ENCODE data around the gene DBNL. TPM values are rescaled to one million over a fixed set of nuclear protein-coding genes. Genes with fewer than 3 reads are reported as not detected.

The DBNL gene
- total and polyA plus RNA-seq, 4 donors = 26.1 to 60.2 (median 41.5) TPM

DNA sequence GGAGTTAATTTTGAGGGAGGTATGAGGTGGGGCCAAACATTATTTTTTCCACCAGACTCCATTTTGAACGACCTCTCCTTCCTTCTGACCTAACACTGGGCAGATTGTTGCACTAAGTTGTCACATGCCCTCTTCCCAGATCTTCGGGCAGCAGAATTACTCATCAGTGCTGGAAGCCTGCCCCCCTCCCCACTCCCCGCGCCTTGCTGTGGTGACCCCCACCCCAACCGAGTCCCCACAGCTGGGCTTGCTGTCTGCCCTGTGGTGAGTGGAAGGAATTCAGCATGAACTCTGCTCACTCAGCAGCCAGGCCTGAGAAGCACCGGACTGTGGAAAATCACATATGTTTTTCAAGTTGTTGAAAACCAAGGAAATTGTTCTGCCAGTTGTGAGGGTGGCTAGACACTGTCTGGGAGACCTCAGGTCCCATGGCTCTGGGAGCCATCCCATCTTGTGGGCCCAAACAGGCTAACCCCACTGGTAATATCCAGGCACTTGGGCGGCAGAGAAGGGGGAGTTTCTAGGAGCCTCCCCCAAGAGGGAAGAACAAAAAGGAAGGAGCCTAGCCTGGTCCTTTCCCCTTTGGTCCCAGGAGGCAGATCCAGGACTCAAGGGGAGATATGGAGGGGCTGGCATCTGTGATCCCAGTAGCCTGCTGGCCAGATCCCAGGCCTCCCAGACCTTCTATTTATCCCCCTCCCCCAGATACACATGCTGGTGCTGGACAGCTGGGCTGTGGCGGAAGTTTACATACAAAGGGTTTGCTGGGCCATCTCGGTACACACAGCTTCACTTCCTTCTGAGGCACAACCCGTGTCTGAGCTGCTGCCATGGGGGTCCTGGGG, 56.2 kb downstream of the DBNL start:
- Histone ChIP-seq H3K4me3 (ENCODE audit: low read depth in 1 of 3, low read length in 3 of 3) (no peak overlapping the region), H3K9ac (ENCODE audit: low read depth in 1 of 2, low read length in 2 of 2) (no peak overlapping the region), H3K27ac (ENCODE audit: low read depth in 1 of 2, low read length in 2 of 2) (peak overlapping the region; percentile 40 to 41), H3K36me3 (ENCODE audit: control insufficient read depth in 4 of 4, insufficient read depth in 3 of 4, low read depth in 1 of 4, low read length in 3 of 4) (no peaks in the 10 kb centered on the region), H3K27me3 (ENCODE audit: control insufficient read depth in 4 of 4, insufficient read depth in 4 of 4, low read length in 3 of 4) (no peaks in the 10 kb centered on the region), H3K4me1 (ENCODE audit: control insufficient read depth in 4 of 4, insufficient read depth in 4 of 4, low read length in 3 of 4) (peaks cover 0 to 7% (median 0%) of the 10 kb centered on the region in 4 donors), H3K9me3 (ENCODE audit: control insufficient read depth in 4 of 4, low read length in 3 of 4) (no peaks in the 10 kb centered on the region)
- DNase-seq (ENCODE audit: low spot score) = no peak
- TF ChIP-seq, protein P1, sequence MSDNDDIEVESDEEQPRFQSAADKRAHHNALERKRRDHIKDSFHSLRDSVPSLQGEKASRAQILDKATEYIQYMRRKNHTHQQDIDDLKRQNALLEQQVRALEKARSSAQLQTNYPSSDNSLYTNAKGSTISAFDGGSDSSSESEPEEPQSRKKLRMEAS (IDR thresholded peaks at IDR 0.05) = no peak
- no peak for TF ChIP-seq TAF1 (conservative IDR thresholded peaks at IDR 0.05)
- TF ChIP-seq NR2F2 (IDR thresholded peaks at IDR 0.05) = no peak
- no peak for TF ChIP-seq FOXA1 (IDR thresholded peaks at IDR 0.05)
- TF ChIP-seq, protein P2, sequence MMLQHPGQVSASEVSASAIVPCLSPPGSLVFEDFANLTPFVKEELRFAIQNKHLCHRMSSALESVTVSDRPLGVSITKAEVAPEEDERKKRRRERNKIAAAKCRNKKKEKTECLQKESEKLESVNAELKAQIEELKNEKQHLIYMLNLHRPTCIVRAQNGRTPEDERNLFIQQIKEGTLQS (IDR thresholded peaks at IDR 0.05) = no peak
- no peak for TF ChIP-seq HNF4A (conservative IDR thresholded peaks at IDR 0.05)
- no peak for TF ChIP-seq RXRA (IDR thresholded peaks at IDR 0.05)
- TF ChIP-seq, protein P3, sequence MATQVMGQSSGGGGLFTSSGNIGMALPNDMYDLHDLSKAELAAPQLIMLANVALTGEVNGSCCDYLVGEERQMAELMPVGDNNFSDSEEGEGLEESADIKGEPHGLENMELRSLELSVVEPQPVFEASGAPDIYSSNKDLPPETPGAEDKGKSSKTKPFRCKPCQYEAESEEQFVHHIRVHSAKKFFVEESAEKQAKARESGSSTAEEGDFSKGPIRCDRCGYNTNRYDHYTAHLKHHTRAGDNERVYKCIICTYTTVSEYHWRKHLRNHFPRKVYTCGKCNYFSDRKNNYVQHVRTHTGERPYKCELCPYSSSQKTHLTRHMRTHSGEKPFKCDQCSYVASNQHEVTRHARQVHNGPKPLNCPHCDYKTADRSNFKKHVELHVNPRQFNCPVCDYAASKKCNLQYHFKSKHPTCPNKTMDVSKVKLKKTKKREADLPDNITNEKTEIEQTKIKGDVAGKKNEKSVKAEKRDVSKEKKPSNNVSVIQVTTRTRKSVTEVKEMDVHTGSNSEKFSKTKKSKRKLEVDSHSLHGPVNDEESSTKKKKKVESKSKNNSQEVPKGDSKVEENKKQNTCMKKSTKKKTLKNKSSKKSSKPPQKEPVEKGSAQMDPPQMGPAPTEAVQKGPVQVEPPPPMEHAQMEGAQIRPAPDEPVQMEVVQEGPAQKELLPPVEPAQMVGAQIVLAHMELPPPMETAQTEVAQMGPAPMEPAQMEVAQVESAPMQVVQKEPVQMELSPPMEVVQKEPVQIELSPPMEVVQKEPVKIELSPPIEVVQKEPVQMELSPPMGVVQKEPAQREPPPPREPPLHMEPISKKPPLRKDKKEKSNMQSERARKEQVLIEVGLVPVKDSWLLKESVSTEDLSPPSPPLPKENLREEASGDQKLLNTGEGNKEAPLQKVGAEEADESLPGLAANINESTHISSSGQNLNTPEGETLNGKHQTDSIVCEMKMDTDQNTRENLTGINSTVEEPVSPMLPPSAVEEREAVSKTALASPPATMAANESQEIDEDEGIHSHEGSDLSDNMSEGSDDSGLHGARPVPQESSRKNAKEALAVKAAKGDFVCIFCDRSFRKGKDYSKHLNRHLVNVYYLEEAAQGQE (IDR thresholded peaks at IDR 0.05) = peak; percentile 24
- WGBS = 74% methylated on average over 10 of the region's 10 CpGs

DNA sequence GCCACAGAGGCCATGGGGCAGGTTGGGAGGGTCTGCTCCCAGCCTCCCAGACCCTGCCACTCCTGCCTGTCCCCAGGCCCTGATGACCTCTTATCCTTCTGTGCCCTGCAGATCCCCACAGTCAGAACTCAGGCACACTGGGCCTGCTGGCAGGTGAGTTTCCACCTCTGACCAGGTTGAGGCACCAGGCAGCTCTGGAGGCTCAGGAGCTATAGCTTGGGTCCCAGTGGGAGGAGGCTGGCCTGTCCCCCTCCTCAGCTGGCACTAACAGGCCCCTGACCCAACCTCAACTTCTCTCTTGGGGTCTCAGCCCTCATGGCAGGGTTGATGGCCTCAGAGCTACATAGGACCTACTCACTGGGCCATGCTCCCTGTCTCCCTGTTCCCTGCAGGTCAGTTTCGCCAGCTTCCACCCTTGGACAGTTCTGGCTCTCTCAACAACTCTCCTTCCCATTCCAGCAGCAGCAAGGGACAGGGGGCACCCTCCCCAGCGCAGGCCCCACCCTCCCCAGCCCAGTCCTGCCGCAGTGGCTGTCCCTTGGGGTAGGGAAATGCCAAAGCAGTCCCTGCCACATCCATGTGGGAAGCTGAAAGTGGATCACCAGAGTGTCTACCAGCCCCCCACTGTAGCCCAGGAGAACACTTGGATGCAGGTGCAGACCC, 56.9 kb downstream of the DBNL start:
- no peak overlapping the region for H3K4me3 ChIP-seq (ENCODE audit: low read depth in 1 of 3, low read length in 3 of 3)
- peaks cover 0 to 7% (median 0%) of the 10 kb centered on the region in 4 donors for H3K4me1 ChIP-seq (ENCODE audit: control insufficient read depth in 4 of 4, insufficient read depth in 4 of 4, low read length in 3 of 4)
- H3K36me3 ChIP-seq (ENCODE audit: control insufficient read depth in 4 of 4, insufficient read depth in 3 of 4, low read depth in 1 of 4, low read length in 3 of 4) = no peaks in the 10 kb centered on the region
- TF ChIP-seq SP1 (IDR thresholded peaks at IDR 0.05) = no peak
- no peak for TF ChIP-seq FOXA2 (IDR thresholded peaks at IDR 0.05)
- TF ChIP-seq HNF4G (IDR thresholded peaks at IDR 0.05) = no peak
- TF ChIP-seq NR2F2 (IDR thresholded peaks at IDR 0.05) = no peak
- TF ChIP-seq, protein P1 (IDR thresholded peaks at IDR 0.05) = no peak
- TF ChIP-seq GABPA (IDR thresholded peaks at IDR 0.05 in 1 of 2, conservative IDR thresholded peaks at IDR 0.05 in 1 of 2) = no peak
- peak overlapping the region; percentile 29 to 41 for H3K27ac ChIP-seq (ENCODE audit: low read depth in 1 of 2, low read length in 2 of 2)
- H3K9ac ChIP-seq (ENCODE audit: low read depth in 1 of 2, low read length in 2 of 2) = no peak overlapping the region
- H3K27me3 ChIP-seq (ENCODE audit: control insufficient read depth in 4 of 4, insufficient read depth in 4 of 4, low read length in 3 of 4) = no peaks in the 10 kb centered on the region
- no peak for DNase-seq (ENCODE audit: low spot score)
- WGBS = 93% methylated on average over 3 of the region's 3 CpGs
- no peaks in the 10 kb centered on the region for H3K9me3 ChIP-seq (ENCODE audit: control insufficient read depth in 4 of 4, low read length in 3 of 4)

Measured in liver (tissue), 9 donors.